Vagina (tissue), 2 donors: ENCODE measurements around the gene MYF6.

Source experiments
- POLR2A ChIP-seq, 2 donors: fragments of 450-650 bp; IDR thresholded peaks; one replicate each; pipeline ENCODE4 v1.6.1; 2017; ENCODE audit warnings: antibody characterized with exemption in 2 of 2, mild to moderate bottlenecking in 2 of 2, moderate library complexity in 2 of 2
- TF ChIP-seq, protein P1 (sequence below), 3 experiments: fragments of 450-650 bp in 2 of 3; fragments of 200-600 bp in 1 of 3; sonication (generic) in 1 of 3; IDR thresholded peaks; one replicate each; pipeline ENCODE4 v1.5.1; 2017 to 2019; ENCODE audit warnings: antibody characterized with exemption in 3 of 3, mild to moderate bottlenecking in 2 of 3, moderate library complexity in 2 of 3

- TF ChIP-seq, protein P1, sequence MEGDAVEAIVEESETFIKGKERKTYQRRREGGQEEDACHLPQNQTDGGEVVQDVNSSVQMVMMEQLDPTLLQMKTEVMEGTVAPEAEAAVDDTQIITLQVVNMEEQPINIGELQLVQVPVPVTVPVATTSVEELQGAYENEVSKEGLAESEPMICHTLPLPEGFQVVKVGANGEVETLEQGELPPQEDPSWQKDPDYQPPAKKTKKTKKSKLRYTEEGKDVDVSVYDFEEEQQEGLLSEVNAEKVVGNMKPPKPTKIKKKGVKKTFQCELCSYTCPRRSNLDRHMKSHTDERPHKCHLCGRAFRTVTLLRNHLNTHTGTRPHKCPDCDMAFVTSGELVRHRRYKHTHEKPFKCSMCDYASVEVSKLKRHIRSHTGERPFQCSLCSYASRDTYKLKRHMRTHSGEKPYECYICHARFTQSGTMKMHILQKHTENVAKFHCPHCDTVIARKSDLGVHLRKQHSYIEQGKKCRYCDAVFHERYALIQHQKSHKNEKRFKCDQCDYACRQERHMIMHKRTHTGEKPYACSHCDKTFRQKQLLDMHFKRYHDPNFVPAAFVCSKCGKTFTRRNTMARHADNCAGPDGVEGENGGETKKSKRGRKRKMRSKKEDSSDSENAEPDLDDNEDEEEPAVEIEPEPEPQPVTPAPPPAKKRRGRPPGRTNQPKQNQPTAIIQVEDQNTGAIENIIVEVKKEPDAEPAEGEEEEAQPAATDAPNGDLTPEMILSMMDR (IDR thresholded peaks at IDR 0.05) = no peak
- no peak for TF ChIP-seq POLR2A (IDR thresholded peaks at IDR 0.05)
Measured at GRCh38 chr12:80713419-80713818, 6.0 kb downstream of the MYF6 start.
